T-helper 1 cell treated with Interleukin-12 subunit alpha and Interleukin-12 subunit beta and Interleukin-4 antibody, amounts not matched to agents 30 μg/mL and 1 μg/mL, for 36 hours (primary cell): ENCODE results near the gene IPO13.

ENCODE experiments used
- H3K27ac Mint-ChIP-seq: one replicate; pipeline ENCODE4 v1.8.0; 2021; ENCODE audit warnings: mild to moderate bottlenecking, mixed read lengths
- H3K27me3 Mint-ChIP-seq: one replicate; pipeline ENCODE4 v1.8.0; 2021; ENCODE audit warnings: low read depth, mixed read lengths
- H3K36me3 Mint-ChIP-seq: one replicate; pipeline ENCODE4 v1.8.0; 2021; ENCODE audit warnings: low read depth, mixed read lengths
- H3K4me1 Mint-ChIP-seq: one replicate; pipeline ENCODE4 v1.8.0; 2021; ENCODE audit warnings: low read depth, mixed read lengths
- H3K4me3 Mint-ChIP-seq: one replicate; pipeline ENCODE4 v1.8.0; 2021; ENCODE audit warnings: mild to moderate bottlenecking, moderate library complexity, mixed read lengths
- H3K9me3 Mint-ChIP-seq: one replicate; pipeline ENCODE4 v1.8.0; 2021; ENCODE audit warnings: mixed read lengths

Gene IPO13

GRCh38 chr1:43969746-43970466 lies 23.2 kb downstream of the IPO13 start, which contains the start of gene DPH2:
Gene DPH2, plus strand, starts transcription at chr1:43970010. Its CDS starts 166 bp downstream, at chr1:43970176.
- Mint-ChIP-seq H3K27me3 (no peaks in the 10 kb centered on the region), H3K36me3 (peaks cover 6% of the 10 kb centered on the region), H3K27ac (peak within 1 kb of the TSS; percentile 82), H3K4me1 (peaks cover 36% of the 10 kb centered on the region), H3K9me3 (no peaks in the 10 kb centered on the region), H3K4me3 (peak within 1 kb of the TSS; percentile 95)

GRCh38 chr1:43970502-43970901 lies 23.8 kb downstream of the IPO13 start:
- Mint-ChIP-seq H3K9me3 (no peaks in the 10 kb centered on the region), H3K36me3 (peaks cover 6% of the 10 kb centered on the region), H3K4me1 (peaks cover 36% of the 10 kb centered on the region)

GRCh38 chr1:43970911-43971310 lies 24.2 kb downstream of the IPO13 start:
- Mint-ChIP-seq H3K4me3 (peak overlapping the region; percentile 95), H3K4me1 (peaks cover 40% of the 10 kb centered on the region), H3K27me3 (no peaks in the 10 kb centered on the region), H3K36me3 (peaks cover 6% of the 10 kb centered on the region), H3K27ac (no peak overlapping the region), H3K9me3 (no peaks in the 10 kb centered on the region)

More at GRCh38 chr1:43970502-43970901, 23.8 kb downstream of the IPO13 start:
- Mint-ChIP-seq H3K27ac (peak overlapping the region; percentile 82), H3K4me3 (peak overlapping the region; percentile 95), H3K27me3 (no peaks in the 10 kb centered on the region)

- Mint-ChIP-seq H3K27me3 (no peaks in the 10 kb centered on the region), H3K4me1 (peaks cover 44% of the 10 kb centered on the region), H3K4me3 (peak overlapping the region; percentile 95), H3K27ac (no peak overlapping the region), H3K9me3 (no peaks in the 10 kb centered on the region), H3K36me3 (peaks cover 6% of the 10 kb centered on the region)
Observed at GRCh38 chr1:43971336-43971980, 24.7 kb downstream of the IPO13 start.

GRCh38 chr1:43973981-43974442 lies 27.3 kb downstream of the IPO13 start:
- Mint-ChIP-seq H3K36me3 (peaks cover 23% of the 10 kb centered on the region), H3K4me1 (peaks cover 61% of the 10 kb centered on the region), H3K27ac (peak overlapping the region; percentile 96), H3K27me3 (no peaks in the 10 kb centered on the region), H3K9me3 (no peaks in the 10 kb centered on the region), H3K4me3 (peak overlapping the region; percentile 87)

- no peaks in the 10 kb centered on the region for H3K27me3 Mint-ChIP-seq
- H3K4me1 Mint-ChIP-seq = peaks cover 55% of the 10 kb centered on the region
- no peaks in the 10 kb centered on the region for H3K9me3 Mint-ChIP-seq
- peak within 1 kb of the TSS; percentile 96 for H3K27ac Mint-ChIP-seq
- peaks cover 23% of the 10 kb centered on the region for H3K36me3 Mint-ChIP-seq
- peak within 1 kb of the TSS; percentile 87 for H3K4me3 Mint-ChIP-seq
Observed at GRCh38 chr1:43974443-43975248, 27.9 kb downstream of the IPO13 start, which contains the start of gene ATP6V0B. Gene ATP6V0B, plus strand, starts transcription at chr1:43974960. Its CDS starts 81 bp downstream, at chr1:43975041.

GRCh38 chr1:43975249-43975961 lies 28.7 kb downstream of the IPO13 start:
- Mint-ChIP-seq H3K27me3 (no peaks in the 10 kb centered on the region), H3K4me1 (peaks cover 53% of the 10 kb centered on the region), H3K27ac (peak overlapping the region; percentile 72), H3K9me3 (no peaks in the 10 kb centered on the region), H3K36me3 (peaks cover 21% of the 10 kb centered on the region), H3K4me3 (peak overlapping the region; percentile 87)

GRCh38 chr1:43976045-43976444 lies 29.3 kb downstream of the IPO13 start:
- Mint-ChIP-seq H3K36me3 (peaks cover 21% of the 10 kb centered on the region), H3K4me3 (peak overlapping the region; percentile 87), H3K27ac (peak overlapping the region; percentile 72), H3K4me1 (peaks cover 51% of the 10 kb centered on the region), H3K27me3 (no peaks in the 10 kb centered on the region), H3K9me3 (no peaks in the 10 kb centered on the region)

GRCh38 chr1:43976890-43977289 lies 30.1 kb downstream of the IPO13 start:
- H3K9me3 Mint-ChIP-seq = no peaks in the 10 kb centered on the region
- H3K27ac Mint-ChIP-seq = no peak overlapping the region

GRCh38 chr1:43977376-43978263 lies 30.9 kb downstream of the IPO13 start:
- Mint-ChIP-seq H3K36me3 (peaks cover 20% of the 10 kb centered on the region), H3K9me3 (no peaks in the 10 kb centered on the region), H3K27ac (no peak overlapping the region), H3K4me1 (peaks cover 51% of the 10 kb centered on the region), H3K4me3 (peak overlapping the region; percentile 70), H3K27me3 (no peaks in the 10 kb centered on the region)

More at GRCh38 chr1:43976890-43977289, 30.1 kb downstream of the IPO13 start:
- Mint-ChIP-seq H3K36me3 (peaks cover 21% of the 10 kb centered on the region), H3K4me3 (peak overlapping the region; percentile 87), H3K27me3 (no peaks in the 10 kb centered on the region), H3K4me1 (peaks cover 49% of the 10 kb centered on the region)

- Mint-ChIP-seq H3K4me1 (peaks cover 50% of the 10 kb centered on the region), H3K4me3 (peak overlapping the region; percentile 70), H3K27me3 (no peaks in the 10 kb centered on the region), H3K36me3 (peaks cover 19% of the 10 kb centered on the region), H3K9me3 (no peaks in the 10 kb centered on the region), H3K27ac (peak overlapping the region; percentile 7)
Observed at GRCh38 chr1:43978264-43978550, 31.5 kb downstream of the IPO13 start.

GRCh38 chr1:43978551-43979260 lies 32.0 kb downstream of the IPO13 start, which contains the start of gene B4GALT2:
Gene B4GALT2, plus strand, starts transcription at chr1:43979210. Its CDS starts 1,951 bp downstream, at chr1:43981161.
- no peaks in the 10 kb centered on the region for H3K9me3 Mint-ChIP-seq
- peak within 1 kb of the TSS; percentile 82 for H3K4me3 Mint-ChIP-seq
- peaks cover 45% of the 10 kb centered on the region for H3K4me1 Mint-ChIP-seq
- H3K36me3 Mint-ChIP-seq = peaks cover 18% of the 10 kb centered on the region
- no peaks in the 10 kb centered on the region for H3K27me3 Mint-ChIP-seq
- peak within 1 kb of the TSS; percentile 56 for H3K27ac Mint-ChIP-seq

- no peaks in the 10 kb centered on the region for H3K9me3 Mint-ChIP-seq
- peaks cover 18% of the 10 kb centered on the region for H3K36me3 Mint-ChIP-seq
- no peak overlapping the region for H3K4me3 Mint-ChIP-seq
- H3K27ac Mint-ChIP-seq = no peak overlapping the region
- H3K27me3 Mint-ChIP-seq = no peaks in the 10 kb centered on the region
- peaks cover 40% of the 10 kb centered on the region for H3K4me1 Mint-ChIP-seq
Observed at GRCh38 chr1:43979261-43979527, 32.4 kb downstream of the IPO13 start.
